ENCODE results near the gene ROR2. TPM values are rescaled to one million over a fixed set of nuclear protein-coding genes. Genes with fewer than 3 reads are reported as not detected.

ROR2 gene
- total RNA-seq, 1 experiment from 2014 or later, result 0.68 TPM

DNA sequence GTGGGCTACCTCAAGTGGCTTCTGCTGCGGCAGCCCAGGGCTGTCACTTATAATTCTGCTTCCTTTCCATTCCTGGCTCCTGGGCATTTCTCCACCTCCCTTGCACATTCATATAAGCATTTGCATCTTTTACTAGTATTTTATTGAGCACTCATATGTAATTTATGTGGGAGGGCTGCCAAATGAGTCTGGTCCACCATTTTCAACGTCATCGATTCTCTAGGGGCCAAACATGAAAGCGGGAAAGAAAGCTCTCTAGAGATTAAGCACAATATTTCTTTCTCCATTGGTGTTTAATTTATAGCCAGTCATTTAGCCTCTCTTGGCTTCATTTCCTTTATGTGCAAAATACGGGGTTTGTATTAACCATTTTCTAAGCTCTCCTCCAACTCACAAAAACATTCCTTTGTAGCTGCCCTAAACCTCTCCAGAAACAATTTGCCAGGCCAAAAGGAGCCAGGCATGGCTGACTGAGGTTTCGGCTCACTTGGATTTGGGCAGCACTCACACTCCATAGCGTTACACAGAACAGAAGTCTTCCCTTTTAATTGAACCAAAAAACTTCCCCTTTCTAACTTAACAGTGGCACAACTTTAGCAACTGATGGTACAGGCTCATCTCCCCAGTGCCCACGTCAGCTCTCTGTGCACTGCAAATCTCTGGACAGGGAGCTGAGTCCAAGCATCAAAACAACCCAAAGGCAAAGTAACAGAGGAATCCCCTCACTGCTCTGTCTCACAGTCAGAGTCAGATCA lies 183.5 kb downstream of the ROR2 start:
- intact Hi-C loops (cut with micrococcal nuclease; ENCODE audit: unreplicated experiment), result no loop called here
- DNase-seq, result no peak
- peaks cover 25% of the 10 kb centered on the region for H3K9me3 Mint-ChIP-seq (ENCODE audit: unreplicated experiment)
- BruUV-seq (replicated peaks), result no TSS peak
- TF ChIP-seq, protein P1, sequence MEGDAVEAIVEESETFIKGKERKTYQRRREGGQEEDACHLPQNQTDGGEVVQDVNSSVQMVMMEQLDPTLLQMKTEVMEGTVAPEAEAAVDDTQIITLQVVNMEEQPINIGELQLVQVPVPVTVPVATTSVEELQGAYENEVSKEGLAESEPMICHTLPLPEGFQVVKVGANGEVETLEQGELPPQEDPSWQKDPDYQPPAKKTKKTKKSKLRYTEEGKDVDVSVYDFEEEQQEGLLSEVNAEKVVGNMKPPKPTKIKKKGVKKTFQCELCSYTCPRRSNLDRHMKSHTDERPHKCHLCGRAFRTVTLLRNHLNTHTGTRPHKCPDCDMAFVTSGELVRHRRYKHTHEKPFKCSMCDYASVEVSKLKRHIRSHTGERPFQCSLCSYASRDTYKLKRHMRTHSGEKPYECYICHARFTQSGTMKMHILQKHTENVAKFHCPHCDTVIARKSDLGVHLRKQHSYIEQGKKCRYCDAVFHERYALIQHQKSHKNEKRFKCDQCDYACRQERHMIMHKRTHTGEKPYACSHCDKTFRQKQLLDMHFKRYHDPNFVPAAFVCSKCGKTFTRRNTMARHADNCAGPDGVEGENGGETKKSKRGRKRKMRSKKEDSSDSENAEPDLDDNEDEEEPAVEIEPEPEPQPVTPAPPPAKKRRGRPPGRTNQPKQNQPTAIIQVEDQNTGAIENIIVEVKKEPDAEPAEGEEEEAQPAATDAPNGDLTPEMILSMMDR (IDR thresholded peaks at IDR 0.05; ENCODE audit: insufficient read depth in 1 of 2, low read depth in 1 of 2, low read length in 1 of 2, severe bottlenecking in 1 of 2, unreplicated experiment in 1 of 2), result no peak
- ChIA-PET POLR2A (no interaction called here), CTCF (interaction anchor here (0.5 kb wide), 1 partner anchor 187 kb away, joined by 5 read pairs; no protein-coding TSS in a partner anchor)
- Histone ChIP-seq H3K4me3 (ENCODE audit: low read depth, low read length) (no peak overlapping the region), H3K27me3 (replicated peaks; ENCODE audit: control insufficient read depth, insufficient read depth, low read length) (no peaks in the 10 kb centered on the region; the same call in 1 of the 2 replicates), H3K4me1 (no peaks in the 10 kb centered on the region), H3K9me3 (no peaks in the 10 kb centered on the region), H3K36me3 (ENCODE audit: control insufficient read depth, insufficient read depth, low read length) (no peaks in the 10 kb centered on the region)
- H3K27ac Mint-ChIP-seq (ENCODE audit: unreplicated experiment), result no peak overlapping the region
- no peak overlapping the region for H3K4me3 Mint-ChIP-seq (ENCODE audit: unreplicated experiment)
- H3K4me1 Mint-ChIP-seq (ENCODE audit: low read depth, unreplicated experiment), result peaks cover 3% of the 10 kb centered on the region
- H3K36me3 Mint-ChIP-seq (ENCODE audit: insufficient read depth, unreplicated experiment), result no peaks in the 10 kb centered on the region
- H3K27me3 Mint-ChIP-seq (ENCODE audit: insufficient read depth, unreplicated experiment), result no peaks in the 10 kb centered on the region

- Mint-ChIP-seq H3K27me3 (ENCODE audit: insufficient read depth, unreplicated experiment) (no peaks in the 10 kb centered on the region), H3K36me3 (ENCODE audit: insufficient read depth, unreplicated experiment) (no peaks in the 10 kb centered on the region), H3K4me1 (ENCODE audit: low read depth, unreplicated experiment) (no peaks in the 10 kb centered on the region), H3K4me3 (ENCODE audit: unreplicated experiment) (no peak overlapping the region), H3K27ac (ENCODE audit: unreplicated experiment) (no peak overlapping the region), H3K9me3 (ENCODE audit: unreplicated experiment) (peaks cover 26% of the 10 kb centered on the region)
- TF ChIP-seq, protein P1 (IDR thresholded peaks at IDR 0.05; ENCODE audit: insufficient read depth in 1 of 2, low read depth in 1 of 2, low read length in 1 of 2, severe bottlenecking in 1 of 2, unreplicated experiment in 1 of 2), result no peak
- Histone ChIP-seq H3K9me3 (no peaks in the 10 kb centered on the region), H3K27me3 (replicated peaks; ENCODE audit: control insufficient read depth, insufficient read depth, low read length) (no peaks in the 10 kb centered on the region), H3K36me3 (ENCODE audit: control insufficient read depth, insufficient read depth, low read length) (no peaks in the 10 kb centered on the region), H3K4me1 (no peaks in the 10 kb centered on the region), H3K4me3 (ENCODE audit: low read depth, low read length) (no peak overlapping the region)
- no TSS peak for BruUV-seq (replicated peaks)
- intact Hi-C loops (cut with micrococcal nuclease; ENCODE audit: unreplicated experiment), result no loop called here
- no peak for DNase-seq
- POLR2A ChIA-PET, result no interaction called here
- CTCF ChIA-PET, result no interaction called here
These were observed 184.7 kb downstream of the ROR2 start for GRCh38 chr9:91765296-91765695.

DNA sequence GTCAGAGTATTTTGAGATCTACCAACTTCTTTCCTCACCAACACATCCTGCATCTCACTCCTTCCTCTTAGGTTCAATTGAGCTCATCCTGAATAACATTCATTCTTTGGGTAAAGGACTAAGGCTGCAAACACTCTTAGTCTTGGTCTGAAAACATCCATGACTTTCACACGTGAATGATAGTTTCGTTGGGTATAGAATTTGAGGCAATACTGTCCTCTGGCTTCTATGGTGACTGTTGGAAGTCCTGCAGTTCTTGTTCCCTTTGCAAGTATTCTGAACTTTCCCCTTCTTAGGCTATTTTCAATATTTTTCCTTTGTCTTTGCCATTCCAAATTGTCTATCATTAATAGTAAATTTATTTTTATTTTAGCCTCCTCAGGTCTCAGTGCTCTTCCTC lies 185.4 kb downstream of the ROR2 start:
- DNase-seq, result no peak
- no peaks in the 10 kb centered on the region for H3K27me3 ChIP-seq (replicated peaks; ENCODE audit: control insufficient read depth, insufficient read depth, low read length)
- Mint-ChIP-seq H3K27me3 (ENCODE audit: insufficient read depth, unreplicated experiment) (no peaks in the 10 kb centered on the region), H3K4me3 (ENCODE audit: unreplicated experiment) (no peak overlapping the region), H3K4me1 (ENCODE audit: low read depth, unreplicated experiment) (no peaks in the 10 kb centered on the region), H3K36me3 (ENCODE audit: insufficient read depth, unreplicated experiment) (no peaks in the 10 kb centered on the region), H3K9me3 (ENCODE audit: unreplicated experiment) (peaks cover 26% of the 10 kb centered on the region), H3K27ac (ENCODE audit: unreplicated experiment) (no peak overlapping the region)
- POLR2A ChIA-PET, result no interaction called here
- no peaks in the 10 kb centered on the region for H3K36me3 ChIP-seq (ENCODE audit: control insufficient read depth, insufficient read depth, low read length)
- no peak overlapping the region for H3K4me3 ChIP-seq (ENCODE audit: low read depth, low read length)
- H3K4me1 ChIP-seq, result no peaks in the 10 kb centered on the region
- TF ChIP-seq, protein P1 (IDR thresholded peaks at IDR 0.05; ENCODE audit: insufficient read depth in 1 of 2, low read depth in 1 of 2, low read length in 1 of 2, severe bottlenecking in 1 of 2, unreplicated experiment in 1 of 2), result no peak
- no TSS peak for BruUV-seq (replicated peaks)
- intact Hi-C loops (cut with micrococcal nuclease; ENCODE audit: unreplicated experiment), result no loop called here
- CTCF ChIA-PET, result no interaction called here
- no peaks in the 10 kb centered on the region for H3K9me3 ChIP-seq
